ENCODE measurements around the gene NPEPL1.

The NPEPL1 gene

DNA sequence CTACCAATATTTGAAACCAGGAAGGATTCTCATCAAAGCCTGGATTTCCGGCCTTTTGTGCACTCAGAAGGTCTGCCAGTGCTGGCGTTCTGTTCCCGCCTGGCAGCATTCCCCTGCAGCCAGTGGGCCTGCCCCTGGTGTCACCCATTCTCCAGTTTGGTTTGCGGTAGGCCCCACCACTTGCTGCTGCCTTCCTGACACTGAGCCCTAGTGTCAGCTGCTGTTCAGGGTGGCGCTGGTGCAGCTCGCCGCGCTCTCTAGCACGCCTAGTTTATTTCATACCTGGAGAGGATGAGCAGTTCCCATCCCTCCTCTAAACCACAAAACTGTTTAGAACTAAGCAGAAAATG, 9.5 kb downstream of the NPEPL1 start:
- no peak for DNase-seq

GRCh38 chr20:58702859-58703648, 10.5 kb downstream of the NPEPL1 start:
- DNase-seq: no peak

GRCh38 chr20:58703765-58704371, 11.3 kb downstream of the NPEPL1 start:
- DNase-seq: no peak

GRCh38 chr20:58705208-58705926, 12.8 kb downstream of the NPEPL1 start:
- no peak for DNase-seq

DNA sequence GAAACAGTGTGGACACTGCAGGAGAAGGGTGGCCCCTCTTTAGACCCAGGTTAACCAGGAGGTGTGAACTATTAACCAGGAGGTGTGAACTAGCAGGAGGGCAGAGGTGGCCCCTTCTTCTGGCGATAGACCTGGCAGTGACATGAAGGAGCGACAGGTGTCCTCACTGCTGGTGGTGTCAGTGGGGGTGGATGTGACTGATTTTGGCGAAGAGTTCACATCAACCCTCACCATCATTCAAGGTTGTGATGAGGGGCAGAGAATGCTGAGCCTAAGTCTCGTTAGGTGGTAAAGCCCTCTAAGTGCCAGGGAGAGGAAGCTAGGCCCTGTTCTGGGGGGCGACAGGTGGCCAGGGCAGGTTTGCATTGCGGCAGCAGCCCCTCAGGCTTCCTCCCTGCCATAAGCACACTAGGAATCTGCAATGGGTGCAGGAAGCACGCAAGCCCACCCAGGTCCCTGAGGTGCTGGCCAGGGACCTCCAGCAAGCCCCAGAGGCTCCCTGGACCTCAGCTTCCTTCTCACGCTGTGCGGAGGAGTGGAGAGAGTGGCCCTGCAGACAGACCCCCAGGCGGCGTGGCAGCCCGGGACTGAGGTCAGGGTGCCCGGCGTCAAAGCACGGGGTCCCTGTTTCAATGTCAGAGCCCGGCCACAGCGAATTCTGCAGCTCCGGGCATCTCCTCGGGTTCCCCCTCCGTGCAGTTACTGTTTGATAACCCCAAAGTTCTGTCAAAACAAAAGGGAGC, 13.7 kb downstream of the NPEPL1 start:
- DNase-seq: no peak

- no peak for DNase-seq
These were observed 14.5 kb downstream of the NPEPL1 start for GRCh38 chr20:58706975-58707681.

- no peak for DNase-seq
These were observed 15.2 kb downstream of the NPEPL1 start for GRCh38 chr20:58707770-58708169.

DNA sequence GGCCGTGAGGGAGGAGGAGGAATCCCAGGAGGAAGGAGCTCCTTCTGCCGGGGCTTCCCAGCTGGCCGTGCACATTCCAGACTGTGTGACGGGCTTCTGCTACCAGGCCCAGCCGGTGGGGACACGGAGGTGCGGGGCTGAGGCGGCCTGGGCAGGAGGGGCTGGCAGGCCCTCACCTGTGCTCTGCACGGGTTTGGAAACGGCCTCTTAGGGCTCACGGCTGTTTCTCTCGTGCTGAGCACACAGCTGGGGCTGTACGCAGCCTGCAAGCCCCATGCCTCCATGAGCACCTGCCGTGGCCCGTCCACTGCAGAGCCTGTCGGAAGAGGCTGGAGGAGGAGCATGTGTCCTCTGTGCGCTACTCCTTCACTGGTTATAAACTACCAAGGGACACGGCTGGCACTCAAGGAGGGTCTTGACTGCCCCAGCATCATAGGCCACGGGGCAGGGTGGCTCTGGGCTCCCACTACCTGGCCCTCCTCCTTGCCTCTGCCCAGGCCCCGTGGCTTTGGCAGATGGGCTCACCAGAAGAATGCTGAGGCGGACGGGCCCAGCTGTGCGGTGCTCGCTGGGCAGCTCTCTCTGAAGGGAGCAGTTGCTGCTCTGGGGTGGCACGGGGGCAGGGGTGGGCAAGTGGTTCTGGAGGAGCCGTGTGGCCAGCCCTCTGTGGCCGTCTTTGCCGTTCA, 15.8 kb downstream of the NPEPL1 start:
- DNase-seq: no peak

- no peak for DNase-seq
These were observed 16.6 kb downstream of the NPEPL1 start for GRCh38 chr20:58709013-58709702.

- no peak for DNase-seq
These were observed 17.1 kb downstream of the NPEPL1 start for GRCh38 chr20:58709703-58710039.

- DNase-seq: no peak
These were observed 18.1 kb downstream of the NPEPL1 start for GRCh38 chr20:58710481-58711265.

DNA sequence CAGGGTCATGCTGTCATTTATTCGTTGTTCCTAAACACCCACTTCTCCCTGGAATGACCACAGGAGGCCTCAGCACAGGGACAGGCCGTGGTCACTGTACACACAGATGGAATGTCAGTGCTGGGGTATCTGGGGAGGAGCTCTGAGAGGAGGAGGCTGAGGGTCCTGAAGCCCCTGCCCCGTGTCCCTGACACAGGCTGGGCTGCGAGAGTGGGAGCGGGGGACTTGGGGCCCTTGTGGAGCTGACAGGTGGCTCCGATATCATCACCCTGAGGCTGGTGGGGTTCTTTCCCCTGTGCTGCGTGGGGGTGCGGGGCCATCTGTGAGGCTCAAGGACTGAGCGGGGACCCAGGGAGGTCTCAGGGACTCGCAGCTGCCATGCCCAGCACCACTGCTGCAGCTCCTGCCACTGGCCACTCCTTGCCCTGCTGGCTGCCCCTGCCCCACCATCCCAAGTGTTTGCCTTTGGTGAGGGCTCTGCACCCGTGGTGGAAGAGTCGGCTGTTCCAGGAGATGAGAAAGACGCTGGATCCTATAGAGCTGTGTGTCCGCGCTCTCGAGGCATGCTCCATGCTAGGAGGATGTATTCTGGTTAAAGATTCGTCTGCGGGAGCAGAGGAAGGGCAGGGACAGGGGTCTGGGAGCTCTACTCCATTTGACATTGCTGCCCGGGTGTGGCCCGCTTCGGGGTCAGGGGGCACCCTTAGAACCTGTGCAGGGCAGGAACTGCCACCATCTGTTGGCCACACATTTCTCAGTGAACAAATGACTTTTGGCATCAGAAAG, 18.9 kb downstream of the NPEPL1 start:
- DNase-seq: no peak

DNA sequence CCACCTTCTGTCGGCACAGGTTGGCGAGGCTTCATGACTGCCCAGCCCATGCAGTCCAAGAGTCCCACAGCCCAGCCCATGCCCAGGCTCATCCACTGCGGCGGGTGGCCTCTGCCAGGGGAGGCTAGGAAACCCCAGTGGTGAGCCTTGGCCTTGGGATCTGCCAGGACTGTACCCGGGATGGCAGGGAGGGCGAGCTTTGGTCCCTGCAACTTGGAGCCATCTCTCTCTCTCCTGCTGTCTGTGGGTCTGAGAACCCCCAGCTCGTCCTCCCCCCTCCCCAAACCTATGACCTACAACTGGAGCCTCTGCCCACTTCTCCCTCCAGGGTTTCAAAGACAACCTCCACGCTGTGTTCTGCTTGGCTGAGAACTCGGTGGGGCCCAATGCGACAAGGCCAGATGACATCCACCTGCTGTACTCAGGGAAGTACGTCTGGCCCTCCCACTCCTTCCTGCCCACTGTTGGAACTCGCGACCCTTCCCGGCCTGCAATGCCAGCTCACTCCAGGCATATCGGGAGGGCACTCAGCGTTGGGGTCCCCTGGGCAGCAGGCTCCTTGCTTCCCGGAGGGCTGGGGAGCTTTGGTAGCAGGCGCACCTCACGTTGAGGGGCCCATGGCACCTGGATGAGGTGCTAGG, 19.7 kb downstream of the NPEPL1 start:
- DNase-seq: no peak

- DNase-seq: no peak
These were observed 20.5 kb downstream of the NPEPL1 start for GRCh38 chr20:58712806-58713731.

DNA sequence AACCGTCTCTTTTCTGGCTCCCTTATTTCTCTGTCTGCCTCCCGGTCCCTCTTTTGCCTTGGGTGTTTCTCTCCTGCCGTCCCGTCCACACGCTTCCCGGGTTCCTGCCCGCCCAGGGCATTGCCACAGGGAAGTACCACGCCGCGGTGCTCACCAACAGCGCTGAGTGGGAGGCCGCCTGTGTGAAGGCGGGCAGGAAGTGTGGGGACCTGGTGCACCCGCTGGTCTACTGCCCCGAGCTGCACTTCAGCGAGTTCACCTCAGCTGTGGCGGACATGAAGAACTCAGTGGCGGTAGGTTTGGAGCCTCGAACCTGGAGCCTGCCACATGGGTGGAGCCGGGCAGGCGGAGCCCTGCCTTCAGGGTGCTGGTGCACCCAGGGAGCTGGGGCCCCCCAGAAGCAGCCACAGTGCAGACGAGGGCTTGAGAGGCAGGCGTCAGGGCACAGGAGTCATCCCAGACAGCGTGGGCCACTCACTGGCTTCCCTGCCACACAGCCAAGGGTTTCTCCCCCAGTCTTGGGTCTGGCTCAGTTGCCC, 21.3 kb downstream of the NPEPL1 start:
- no peak for DNase-seq

DNA sequence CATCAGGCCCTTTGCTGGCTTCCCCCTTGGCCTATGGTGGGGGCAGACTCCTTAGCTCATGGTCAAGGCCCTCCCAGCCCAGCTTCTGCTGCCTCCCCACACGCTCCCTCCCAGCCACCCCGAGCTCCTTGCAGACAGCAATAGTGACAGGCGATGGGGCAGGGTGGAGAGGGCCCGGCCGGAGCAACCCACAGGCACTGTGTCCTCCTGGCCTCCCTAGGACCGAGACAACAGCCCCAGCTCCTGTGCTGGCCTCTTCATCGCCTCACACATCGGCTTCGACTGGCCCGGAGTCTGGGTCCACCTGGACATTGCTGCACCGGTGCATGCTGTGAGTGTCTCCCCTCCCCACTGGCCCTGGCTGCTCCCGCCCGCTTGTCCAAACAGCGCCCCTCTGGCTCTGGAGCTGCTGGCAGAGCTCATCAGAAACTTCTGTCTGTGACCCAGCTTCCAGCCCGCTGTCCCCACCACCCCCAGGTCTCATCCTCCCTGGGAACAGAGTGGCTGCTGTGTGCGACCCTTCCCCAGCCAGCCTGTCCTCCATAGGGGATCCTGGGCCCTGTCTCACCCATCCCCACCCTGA, 21.8 kb downstream of the NPEPL1 start:
- DNase-seq: no peak

DNA sequence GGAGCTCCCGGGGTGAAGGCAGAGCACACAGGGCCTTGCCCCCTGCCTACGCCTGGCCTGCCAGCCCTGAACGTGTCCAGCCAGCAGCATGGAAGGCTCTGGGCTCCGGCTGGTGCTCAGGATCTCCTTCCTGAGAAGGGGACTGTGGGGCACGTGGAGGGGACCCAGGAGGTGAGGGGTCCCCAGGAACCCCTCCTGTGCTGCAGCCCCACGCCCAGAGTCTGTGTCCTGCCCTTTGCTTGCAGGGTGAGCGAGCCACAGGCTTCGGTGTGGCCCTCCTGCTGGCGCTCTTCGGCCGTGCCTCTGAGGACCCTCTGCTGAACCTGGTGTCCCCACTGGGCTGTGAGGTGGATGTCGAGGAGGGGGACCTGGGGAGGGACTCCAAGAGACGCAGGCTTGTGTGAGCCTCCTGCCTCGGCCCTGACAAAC, 22.3 kb downstream of the NPEPL1 start:
- no peak for DNase-seq

DNA sequence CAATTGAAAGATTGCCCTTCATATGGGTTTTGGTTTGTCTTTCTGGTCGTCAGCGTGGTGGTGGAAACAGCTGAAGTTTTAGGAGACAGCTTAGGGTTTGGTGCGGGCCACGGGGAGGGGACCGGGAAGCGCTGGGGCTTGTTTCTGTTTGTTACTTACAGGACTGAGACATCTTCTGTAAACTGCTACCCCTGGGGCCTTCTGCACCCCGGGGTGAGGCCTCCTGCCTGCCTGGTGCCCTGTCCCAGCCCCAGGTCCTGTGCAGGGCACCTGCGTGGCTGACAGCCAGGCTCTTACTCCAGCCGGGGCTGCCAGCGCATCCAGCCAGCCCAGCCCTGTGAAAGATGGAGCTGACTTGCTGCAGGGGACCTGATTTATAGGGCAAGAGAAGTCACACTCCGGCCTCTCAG, 22.8 kb downstream of the NPEPL1 start:
- no peak for DNase-seq

All from NCI-H510A treated with DMSO at 0.1 percent for 48 hours (cell line).